Fibroblast of skin of left quadriceps (primary cell): Measurements from ENCODE around the gene SPOCK3.
A peak's percentile ranks its signal among the peaks of the same experiment; 100 is the strongest.
"Not testable (repeated sequence)": the region's sequence is repeated elsewhere in the genome, so short reads cannot be mapped to it uniquely, and the experiment has no call there.

Experiments used
- DNase-seq, 2 experiments: peaks; one replicate each; pipeline ENCODE4 v3.0.0-alpha.2; 2013; ENCODE audit warnings: low read depth in 2 of 2

Gene SPOCK3

GRCh38 chr4:167035390-167035789, 198.9 kb downstream of the SPOCK3 start:
- no peak for DNase-seq

DNA sequence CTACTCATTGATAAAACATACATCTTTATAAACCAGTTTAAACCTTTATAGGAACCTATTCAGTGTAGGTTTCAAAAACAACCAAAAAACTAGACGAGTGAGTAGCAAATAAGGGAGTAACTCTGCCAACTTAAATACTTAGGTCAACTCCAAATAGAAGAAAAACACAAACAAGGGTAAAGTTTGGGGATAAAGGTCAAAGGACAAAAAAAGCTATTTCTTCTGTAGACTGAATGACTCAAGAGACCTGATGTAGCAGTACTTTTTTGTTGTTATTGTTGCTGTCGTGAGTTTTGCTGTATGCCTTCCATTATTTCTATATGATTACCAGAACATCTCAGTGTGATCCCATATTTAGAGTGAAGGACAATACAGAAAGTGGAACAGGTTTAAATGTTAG, 199.3 kb downstream of the SPOCK3 start:
- DNase-seq, result no peak

- peak; percentile 9 to 10 for DNase-seq
Observed at GRCh38 chr4:167032871-167033270, 201.4 kb downstream of the SPOCK3 start.

GRCh38 chr4:167031534-167032156, 202.6 kb downstream of the SPOCK3 start:
- DNase-seq, result no peak

GRCh38 chr4:167028976-167029375, 205.3 kb downstream of the SPOCK3 start:
- DNase-seq, result no peak

GRCh38 chr4:167025670-167026069, 208.6 kb downstream of the SPOCK3 start:
- no peak for DNase-seq

- DNase-seq, result no peak
Observed at GRCh38 chr4:167023364-167023925, 210.8 kb downstream of the SPOCK3 start.

DNA sequence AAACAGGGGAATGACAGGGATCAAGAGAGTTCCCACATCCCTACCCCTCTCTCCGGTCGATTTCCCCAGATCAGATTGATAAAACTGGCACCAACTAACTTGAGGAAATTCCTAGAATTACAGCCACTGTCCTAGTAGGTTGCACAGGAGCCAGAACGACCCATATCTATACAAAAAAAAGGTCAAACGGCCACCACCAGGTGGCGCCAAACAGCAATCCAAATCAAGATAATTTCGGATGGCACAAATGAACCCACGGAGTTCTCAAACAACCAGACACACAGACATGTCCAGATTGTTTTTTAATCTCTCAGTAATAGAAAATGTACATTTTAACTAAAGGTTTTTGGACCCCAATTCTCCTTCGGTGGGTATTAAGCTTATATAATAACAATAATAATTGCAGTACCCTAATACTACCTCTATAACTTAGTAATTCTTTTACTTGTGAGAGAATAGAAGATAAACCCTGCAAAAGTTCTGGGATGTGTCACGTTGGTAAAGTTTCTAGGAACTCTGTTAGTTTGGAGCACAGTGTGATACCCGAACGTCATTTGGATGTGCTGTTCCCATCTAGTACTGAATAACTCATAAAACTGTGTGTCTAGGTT, 212.6 kb downstream of the SPOCK3 start:
- peak; percentile 34 to 35 for DNase-seq

- no peak for DNase-seq
Observed at GRCh38 chr4:167020410-167020809, 213.9 kb downstream of the SPOCK3 start.

DNA sequence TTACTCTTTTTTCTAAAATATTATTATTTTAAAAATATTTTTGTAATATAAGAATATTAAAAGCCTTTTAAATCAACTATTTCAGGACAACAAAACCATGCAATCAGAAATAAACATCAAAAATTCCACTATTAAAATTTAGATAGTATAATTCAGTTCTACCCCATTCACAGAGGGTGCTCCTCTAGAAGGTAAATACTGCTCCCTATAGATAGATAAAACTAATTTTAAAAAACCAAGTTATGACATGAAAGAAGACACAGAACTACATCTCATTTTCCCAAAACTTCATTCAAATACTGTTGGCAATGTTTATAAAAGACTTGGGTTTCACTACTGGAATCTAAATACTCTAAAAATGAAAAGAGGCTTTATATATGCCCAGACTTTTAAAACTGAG, 219.3 kb downstream of the SPOCK3 start:
- DNase-seq, result no peak

DNA sequence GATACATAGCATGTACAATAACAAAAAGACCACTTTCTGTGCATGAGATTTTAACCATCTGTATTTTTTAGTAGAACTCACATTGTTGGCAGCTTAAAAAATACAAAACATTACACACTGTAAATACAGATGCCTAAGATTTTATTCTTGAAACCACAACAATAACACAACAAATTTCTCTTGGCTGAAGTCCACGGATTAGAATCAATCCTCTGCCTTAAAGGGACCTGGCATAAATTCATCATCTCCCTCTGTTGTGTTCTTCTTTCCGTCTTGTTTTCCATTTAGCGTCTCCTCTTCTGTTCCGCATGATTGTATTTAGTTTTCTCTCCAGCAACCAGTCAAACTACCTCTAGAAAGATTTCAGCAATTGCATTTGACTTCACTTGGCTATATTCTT, 231.0 kb downstream of the SPOCK3 start:
- DNase-seq, result no peak

DNA sequence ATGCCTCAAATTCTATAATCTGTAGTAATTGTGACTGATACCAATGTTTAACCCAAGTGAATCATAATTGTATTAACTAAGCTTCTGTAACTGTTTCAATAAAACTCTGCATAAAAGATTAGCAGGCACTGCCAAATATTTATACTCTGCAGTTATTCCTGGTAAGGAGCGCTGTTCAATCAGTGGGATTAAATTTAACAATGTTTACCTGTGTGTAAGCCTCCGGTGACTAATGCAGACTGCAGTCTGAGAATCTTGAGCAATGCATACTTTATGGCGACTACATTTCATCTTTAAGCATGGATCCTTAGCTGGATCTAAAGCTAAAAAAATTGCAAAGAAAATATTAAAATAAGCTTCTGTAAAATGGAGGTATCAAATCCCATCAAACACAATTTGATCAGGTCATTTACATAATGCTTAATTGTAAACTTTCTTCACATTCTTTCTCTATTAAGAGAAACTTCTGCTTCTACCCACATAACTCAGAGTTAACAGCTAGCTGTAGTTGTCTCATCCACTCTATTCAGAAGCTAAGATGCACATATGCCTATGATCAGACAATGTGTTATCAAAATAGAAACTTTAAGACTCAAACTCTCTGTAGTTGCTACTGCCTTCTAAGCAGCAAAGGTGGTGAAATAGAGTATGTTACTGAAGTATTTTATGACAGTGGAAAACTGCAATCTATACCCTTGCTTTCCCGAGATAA, 234.0 kb downstream of the SPOCK3 start:
- no peak for DNase-seq

- DNase-seq, result no peak
Observed at GRCh38 chr4:166996216-166996615, 238.1 kb downstream of the SPOCK3 start.

GRCh38 chr4:166994686-166995085, 239.6 kb downstream of the SPOCK3 start:
- DNase-seq, result no peak

DNA sequence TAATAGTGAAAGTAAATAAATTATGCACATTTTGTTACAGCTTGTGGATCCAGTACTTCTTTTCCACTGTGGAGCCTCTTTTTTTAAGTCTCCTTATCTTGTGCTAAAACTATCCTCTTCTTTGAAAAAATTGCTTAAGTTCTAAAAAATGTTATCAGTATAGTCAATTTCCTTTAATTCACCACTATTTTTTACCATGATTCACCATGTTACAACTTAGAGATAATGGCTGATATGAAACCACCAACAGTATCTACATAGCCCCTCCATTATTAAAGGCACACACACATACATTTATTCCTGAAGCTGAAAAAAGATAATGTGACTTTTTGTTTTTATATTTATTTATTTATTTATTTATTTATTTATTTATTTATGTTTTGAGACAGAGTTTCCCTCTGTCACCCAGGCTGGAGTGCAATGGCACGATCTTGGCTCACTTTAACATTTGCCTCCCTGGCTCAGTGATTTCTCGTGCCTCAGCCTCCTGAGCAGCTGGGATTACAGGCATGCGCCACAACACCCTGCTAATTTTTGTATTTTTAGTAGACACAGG, 243.2 kb downstream of the SPOCK3 start:
- no peak for DNase-seq

- DNase-seq, result no peak
Observed at GRCh38 chr4:166989886-166990285, 244.4 kb downstream of the SPOCK3 start.

GRCh38 chr4:166987026-166987425, 247.3 kb downstream of the SPOCK3 start:
- DNase-seq, result no peak

GRCh38 chr4:166981847-166982246, 252.4 kb downstream of the SPOCK3 start:
- DNase-seq, result no peak

- no peak for DNase-seq
Observed at GRCh38 chr4:166980419-166980818, 253.9 kb downstream of the SPOCK3 start.

DNA sequence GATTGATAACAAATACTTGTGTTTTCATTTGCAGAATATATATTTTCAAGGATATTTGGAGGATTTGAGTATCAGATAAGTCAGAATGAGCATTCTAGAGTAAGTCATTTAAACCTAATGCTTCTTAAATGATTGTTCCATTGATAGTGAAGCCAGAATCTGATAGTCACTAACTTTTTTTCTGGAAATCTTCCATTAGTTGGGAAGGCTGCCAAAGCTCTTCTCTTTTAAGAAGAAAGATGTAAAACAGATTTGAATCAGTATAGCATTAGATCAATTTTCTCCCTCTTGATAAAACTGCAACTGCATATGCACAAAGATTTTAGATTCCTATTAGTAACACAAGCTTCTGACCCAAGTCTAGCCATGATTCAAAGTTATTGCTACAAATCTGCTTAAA, 256.7 kb downstream of the SPOCK3 start:
- no peak for DNase-seq

- DNase-seq, result peak; percentile 13 to 18
Observed at GRCh38 chr4:166972071-166972470, 262.2 kb downstream of the SPOCK3 start.

DNA sequence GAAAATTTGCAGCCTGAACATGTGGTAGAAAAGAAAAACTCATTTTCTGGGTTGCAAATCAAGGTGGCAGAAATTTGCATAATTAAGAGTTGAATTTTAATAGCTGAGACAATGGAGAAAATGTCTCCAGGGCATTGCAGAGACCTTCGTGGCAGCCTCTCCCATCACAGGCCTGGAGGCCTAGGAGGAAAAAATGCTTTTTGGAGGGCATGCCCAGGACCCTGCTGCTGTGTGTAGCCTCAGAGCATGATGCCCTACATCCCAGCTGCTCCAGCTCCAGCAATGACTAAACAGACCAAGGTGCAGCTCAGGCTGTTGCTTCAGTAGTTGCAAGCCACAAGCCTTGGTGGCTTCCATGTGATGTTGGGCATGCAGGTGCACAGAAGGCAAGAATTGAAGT, 266.1 kb downstream of the SPOCK3 start:
- not testable (repeated sequence) for DNase-seq

GRCh38 chr4:166965562-166965961, 268.7 kb downstream of the SPOCK3 start:
- no peak for DNase-seq
